ENCODE measurements around the gene MGAT2. TPM values are rescaled to one million over a fixed set of nuclear protein-coding genes. Genes with fewer than 3 reads are reported as not detected.

Gene MGAT2
- total RNA-seq, 2 experiments from 2014 or later = 15.0 to 15.1 TPM

DNA sequence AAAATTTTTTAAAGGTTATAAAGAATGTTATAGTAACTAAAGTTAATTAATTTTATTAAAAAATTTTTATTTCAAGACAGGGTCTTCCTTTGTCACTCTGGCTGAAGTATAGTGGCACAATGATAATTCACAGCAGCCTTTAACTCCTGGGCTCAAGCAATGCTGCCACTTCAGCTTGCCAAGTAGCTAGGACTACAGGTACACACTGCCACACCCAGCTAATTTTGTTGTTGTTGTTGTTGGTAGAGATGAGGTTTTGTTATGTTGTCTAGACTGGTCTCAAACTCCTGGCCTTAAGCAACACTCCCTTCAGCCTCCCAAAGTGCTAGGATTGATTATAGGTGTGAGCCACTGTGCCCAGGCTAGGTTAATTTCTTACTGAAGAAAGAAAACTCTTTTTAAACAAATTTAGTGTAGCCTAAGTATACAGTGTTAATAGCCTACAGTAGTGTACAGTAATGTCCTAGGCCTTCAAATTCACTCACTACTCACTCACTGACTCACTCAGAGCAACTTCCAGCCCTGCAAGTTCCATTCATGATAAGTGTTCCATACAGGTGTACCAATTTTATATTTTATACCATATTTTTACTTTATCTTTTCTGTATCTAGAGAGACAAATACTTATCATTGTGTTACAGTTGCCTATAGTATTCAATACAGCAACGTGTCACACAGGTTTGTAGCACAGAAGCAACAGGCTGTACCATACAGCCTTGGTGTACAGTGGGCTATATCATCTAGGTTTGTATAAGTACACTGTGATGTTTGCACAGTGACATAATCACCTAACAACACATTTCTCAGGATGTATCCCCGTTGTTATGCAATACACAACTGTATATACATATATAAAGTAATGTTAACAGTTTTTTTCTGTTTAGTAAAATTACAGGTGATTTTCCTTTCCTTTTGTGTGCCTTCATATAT is 39.2 kb downstream of the MGAT2 start:
- peaks cover 4% of the 10 kb centered on the region for H3K4me1 Mint-ChIP-seq (ENCODE audit: low read depth)
- no peak overlapping the region for H3K4me3 Mint-ChIP-seq
- H3K27ac ChIP-seq (ENCODE audit: low read depth in 1 of 2, low read length in 2 of 2) = no peak overlapping the region
- CTCF ChIA-PET = interaction anchor here (1.5 kb wide), 1 partner anchor 35 kb away, joined by 4 read pairs; no protein-coding TSS in a partner anchor
- no peaks in the 10 kb centered on the region for H3K36me3 ChIP-seq (ENCODE audit: insufficient read depth, low read length)
- H3K27ac Mint-ChIP-seq = no peak overlapping the region
- POLR2A ChIA-PET = no interaction called here
- no peaks in the 10 kb centered on the region for H3K9me3 ChIP-seq (ENCODE audit: control insufficient read depth in 1 of 2, insufficient read depth in 1 of 2, low read length in 2 of 2)
- intact Hi-C loops (cut with DNase I, micrococcal nuclease) = no loop called here
- TF ChIP-seq, protein P1, sequence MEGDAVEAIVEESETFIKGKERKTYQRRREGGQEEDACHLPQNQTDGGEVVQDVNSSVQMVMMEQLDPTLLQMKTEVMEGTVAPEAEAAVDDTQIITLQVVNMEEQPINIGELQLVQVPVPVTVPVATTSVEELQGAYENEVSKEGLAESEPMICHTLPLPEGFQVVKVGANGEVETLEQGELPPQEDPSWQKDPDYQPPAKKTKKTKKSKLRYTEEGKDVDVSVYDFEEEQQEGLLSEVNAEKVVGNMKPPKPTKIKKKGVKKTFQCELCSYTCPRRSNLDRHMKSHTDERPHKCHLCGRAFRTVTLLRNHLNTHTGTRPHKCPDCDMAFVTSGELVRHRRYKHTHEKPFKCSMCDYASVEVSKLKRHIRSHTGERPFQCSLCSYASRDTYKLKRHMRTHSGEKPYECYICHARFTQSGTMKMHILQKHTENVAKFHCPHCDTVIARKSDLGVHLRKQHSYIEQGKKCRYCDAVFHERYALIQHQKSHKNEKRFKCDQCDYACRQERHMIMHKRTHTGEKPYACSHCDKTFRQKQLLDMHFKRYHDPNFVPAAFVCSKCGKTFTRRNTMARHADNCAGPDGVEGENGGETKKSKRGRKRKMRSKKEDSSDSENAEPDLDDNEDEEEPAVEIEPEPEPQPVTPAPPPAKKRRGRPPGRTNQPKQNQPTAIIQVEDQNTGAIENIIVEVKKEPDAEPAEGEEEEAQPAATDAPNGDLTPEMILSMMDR (IDR thresholded peaks at IDR 0.05) = no peak
- no peaks in the 10 kb centered on the region for H3K27me3 Mint-ChIP-seq
- H3K9me3 Mint-ChIP-seq = no peaks in the 10 kb centered on the region
- DNase-seq (no peak), ATAC-seq (ENCODE audit: poor library complexity) (no peak)
- H3K27me3 ChIP-seq (ENCODE audit: control insufficient read depth in 1 of 2, insufficient read depth in 2 of 2, low read length in 2 of 2) = no peaks in the 10 kb centered on the region
- H3K4me1 ChIP-seq (ENCODE audit: insufficient read depth, low read length) = no peaks in the 10 kb centered on the region
- no peaks in the 10 kb centered on the region for H3K36me3 Mint-ChIP-seq (ENCODE audit: low read depth)
- H3K4me3 ChIP-seq (ENCODE audit: low read length) = no peak overlapping the region

DNA sequence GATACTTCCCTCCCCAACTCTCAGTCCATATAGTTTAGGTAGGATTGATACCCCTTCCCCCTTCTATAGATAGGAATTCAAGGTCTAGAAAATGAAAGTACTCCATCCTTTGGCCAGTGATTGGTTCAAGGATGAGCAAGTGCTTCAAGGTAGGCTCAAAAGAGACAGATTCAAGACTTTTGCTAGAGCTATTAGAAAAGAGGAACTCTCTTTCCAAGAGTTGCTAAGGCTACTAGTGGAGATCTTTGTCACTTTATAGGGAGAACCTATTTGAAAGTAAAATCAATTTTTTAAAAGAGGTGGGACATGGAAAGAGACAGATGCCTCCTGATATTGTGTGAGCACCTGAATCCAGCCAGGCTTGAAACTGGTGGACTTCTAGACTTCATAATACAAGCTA is 49.9 kb downstream of the MGAT2 start:
- Histone ChIP-seq H3K36me3 (ENCODE audit: insufficient read depth, low read length) (no peaks in the 10 kb centered on the region), H3K4me1 (ENCODE audit: insufficient read depth, low read length) (no peaks in the 10 kb centered on the region), H3K27ac (ENCODE audit: low read depth in 1 of 2, low read length in 2 of 2) (no peak overlapping the region), H3K27me3 (ENCODE audit: control insufficient read depth in 1 of 2, insufficient read depth in 2 of 2, low read length in 2 of 2) (no peaks in the 10 kb centered on the region), H3K9me3 (ENCODE audit: control insufficient read depth in 1 of 2, insufficient read depth in 1 of 2, low read length in 2 of 2) (no peaks in the 10 kb centered on the region), H3K4me3 (ENCODE audit: low read length) (no peak overlapping the region)
- Mint-ChIP-seq H3K36me3 (ENCODE audit: low read depth) (no peaks in the 10 kb centered on the region), H3K27me3 (no peaks in the 10 kb centered on the region), H3K4me3 (no peak overlapping the region), H3K9me3 (no peaks in the 10 kb centered on the region), H3K4me1 (ENCODE audit: low read depth) (no peaks in the 10 kb centered on the region), H3K27ac (no peak overlapping the region)
- POLR2A ChIA-PET = no interaction called here
- intact Hi-C loops (cut with DNase I, micrococcal nuclease) = no loop called here
- TF ChIP-seq, protein P1 (IDR thresholded peaks at IDR 0.05) = no peak
- ATAC-seq (ENCODE audit: poor library complexity) = no peak
- DNase-seq = no peak
- CTCF ChIA-PET = no interaction called here

Other genes with a start within 250 kb of the MGAT2 start
- gene RPS29, start 34.4 kb upstream of the MGAT2 start, total RNA-seq = 1,000 to 10,000 TPM; 3,356 to 3,996 TPM
- 1 to 10 TPM; 3.2 to 5.8 TPM for gene LRR1, start 21.9 kb upstream of the MGAT2 start, total RNA-seq
- gene RPL36AL, start 173 bp upstream of the MGAT2 start, total RNA-seq = 100 to 1,000 TPM; 339 to 370 TPM
- 1 to 10 TPM; 7.5 to 8.0 TPM for gene DNAAF2, start 14.4 kb downstream of the MGAT2 start, total RNA-seq
- 1 to 10 TPM; 1.2 to 1.4 TPM for gene POLE2, start 67.4 kb downstream of the MGAT2 start, total RNA-seq
- 10 to 100 TPM in 1 of 2 experiments, 1 to 10 TPM in 1; 9.8 to 11.8 TPM for gene KLHDC1, start 72.3 kb downstream of the MGAT2 start, total RNA-seq
- gene KLHDC2, start 147.4 kb downstream of the MGAT2 start, total RNA-seq = 100 to 1,000 TPM; 142 to 143 TPM
- 10 to 100 TPM; 96.0 to 97.7 TPM for gene NEMF, start 232.0 kb downstream of the MGAT2 start, total RNA-seq